ENCODE results near the gene WDR17.
"Not testable (repeated sequence)": the region's sequence is repeated elsewhere in the genome, so short reads cannot be mapped to it uniquely, and the experiment has no call there.

WDR17 gene

GRCh38 chr4:176189891-176190795, 124.5 kb downstream of the WDR17 start:
- no peak for DNase-seq

- peak in 1 of 58 donors; percentile 12 for DNase-seq
These were observed 126.3 kb downstream of the WDR17 start for GRCh38 chr4:176191974-176192373.

GRCh38 chr4:176193126-176193525, 127.5 kb downstream of the WDR17 start:
- no peak for DNase-seq

- no peak for DNase-seq
These were observed 128.3 kb downstream of the WDR17 start for GRCh38 chr4:176193938-176194337.

GRCh38 chr4:176195184-176195978, 129.7 kb downstream of the WDR17 start, which contains the start of gene SPATA4:
Gene SPATA4, minus strand, starts transcription at chr4:176195585. Its CDS starts 23 bp downstream, at chr4:176195562.
- DNase-seq = peak; percentile 51 to 96 (median 89)

GRCh38 chr4:176198316-176198903, 132.8 kb downstream of the WDR17 start:
- no peak for DNase-seq

GRCh38 chr4:176205299-176205698, 139.7 kb downstream of the WDR17 start:
- DNase-seq = no peak

GRCh38 chr4:176207839-176208238, 142.2 kb downstream of the WDR17 start:
- DNase-seq = no peak

GRCh38 chr4:176209535-176209934, 143.9 kb downstream of the WDR17 start:
- DNase-seq = no peak

- DNase-seq = no peak
These were observed 144.5 kb downstream of the WDR17 start for GRCh38 chr4:176210101-176210500.

GRCh38 chr4:176210579-176211296, 145.1 kb downstream of the WDR17 start:
- no peak for DNase-seq

- DNase-seq = not testable (repeated sequence)
These were observed 146.7 kb downstream of the WDR17 start for GRCh38 chr4:176212351-176212750.

GRCh38 chr4:176217510-176217909, 151.9 kb downstream of the WDR17 start:
- no peak for DNase-seq

- no peak for DNase-seq
These were observed 156.5 kb downstream of the WDR17 start for GRCh38 chr4:176222149-176222548.

- no peak for DNase-seq
These were observed 157.9 kb downstream of the WDR17 start for GRCh38 chr4:176223561-176223960.

GRCh38 chr4:176226736-176227135, 161.1 kb downstream of the WDR17 start:
- no peak for DNase-seq

GRCh38 chr4:176229645-176230044, 164.0 kb downstream of the WDR17 start:
- DNase-seq = no peak

Data from anterior cingulate cortex (tissue), 58 donors.